ENCODE measurements around the gene SLC26A4.

The SLC26A4 gene

DNA sequence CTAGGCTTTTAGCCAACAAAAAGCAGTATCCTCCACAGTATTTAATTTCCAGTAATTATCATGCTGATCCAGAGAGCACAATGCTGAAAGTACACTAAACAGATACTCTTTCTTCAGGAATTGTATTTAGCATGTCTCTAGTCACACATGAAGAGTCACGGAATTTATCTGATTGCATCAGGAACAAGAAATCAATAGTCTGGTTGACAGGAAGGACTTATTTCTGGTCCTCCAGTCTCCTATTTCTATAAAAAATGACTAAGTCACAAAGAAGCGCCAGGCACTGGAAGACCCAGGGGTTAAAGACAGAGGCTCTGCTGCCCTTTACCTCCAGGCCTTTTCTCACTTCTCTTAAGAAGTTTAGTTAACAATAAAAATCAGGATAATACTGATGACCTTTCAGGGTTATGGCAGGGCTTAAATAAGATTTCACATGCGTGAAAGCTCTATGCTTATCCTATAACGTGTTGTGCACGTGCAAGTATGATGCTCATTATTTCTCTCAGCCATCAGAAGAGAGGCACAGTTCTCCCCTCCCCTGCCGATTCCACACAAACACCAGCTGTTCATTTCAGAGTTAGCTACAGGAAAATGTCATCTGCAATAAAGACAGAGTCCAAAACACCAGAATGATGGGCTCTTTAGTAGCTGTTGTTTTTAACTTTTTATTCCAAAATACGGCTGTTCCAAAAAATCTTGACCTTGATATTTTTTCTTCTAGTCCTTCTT lies 36.9 kb downstream of the SLC26A4 start:
- no peak for DNase-seq (ENCODE audit: low read depth)

DNA sequence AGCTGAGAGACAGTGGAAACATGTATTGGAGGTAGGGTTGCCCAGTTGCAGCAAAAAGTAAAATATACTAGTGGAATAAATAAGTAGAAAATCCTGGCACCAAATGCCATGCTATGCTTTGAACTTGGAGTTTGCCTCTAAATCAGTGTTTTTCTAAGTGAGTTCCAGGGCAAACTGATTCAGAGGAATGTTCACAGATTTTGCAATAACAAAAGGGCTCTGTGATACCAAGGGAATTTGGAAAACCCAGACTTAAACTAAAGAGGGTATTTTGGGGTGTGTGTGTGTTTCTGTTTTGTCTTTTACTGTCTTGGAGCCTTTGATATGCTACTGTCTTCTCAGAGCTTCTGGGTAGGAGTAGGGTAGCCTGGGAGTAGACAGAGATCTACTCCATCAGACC lies 39.9 kb downstream of the SLC26A4 start:
- no peak for DNase-seq (ENCODE audit: low read depth)

DNA sequence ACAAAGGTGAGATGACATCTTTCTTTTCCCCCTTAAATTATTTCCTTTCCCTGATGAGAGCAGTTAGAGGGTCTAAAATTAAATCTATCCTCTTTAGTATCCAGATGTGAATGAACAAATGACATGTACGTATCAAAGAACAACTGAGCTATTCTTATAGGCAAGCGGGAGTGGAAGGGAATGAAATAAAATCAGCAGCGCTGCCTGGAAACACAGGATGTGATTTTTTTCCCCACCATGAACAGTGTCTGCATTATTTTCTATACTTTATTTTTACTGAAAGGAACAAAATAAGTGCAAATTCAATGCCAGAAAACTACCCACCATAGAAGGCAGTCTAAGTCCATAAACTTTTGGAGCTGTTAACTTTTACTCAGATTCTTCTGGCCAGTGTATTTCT lies 40.6 kb downstream of the SLC26A4 start:
- DNase-seq (ENCODE audit: low read depth) = no peak

DNA sequence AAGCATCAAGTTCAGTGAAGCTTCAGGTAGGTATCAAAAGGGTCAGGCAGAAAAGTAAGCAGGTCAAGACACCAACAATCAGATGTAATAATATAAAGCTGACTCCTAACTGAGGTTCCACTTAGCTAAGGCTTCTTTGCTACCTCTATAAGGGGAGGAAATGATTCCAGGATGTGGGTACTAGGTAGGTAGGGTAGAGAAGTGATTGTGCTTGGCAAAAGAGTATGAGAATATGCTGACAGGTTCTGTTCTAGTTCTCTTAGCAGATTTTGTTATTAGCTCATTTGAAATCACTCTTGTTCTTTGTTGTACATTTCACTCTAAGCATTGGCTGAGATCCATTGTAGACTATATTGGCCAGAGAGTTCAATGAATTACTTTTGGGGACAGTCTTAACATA lies 42.6 kb downstream of the SLC26A4 start:
- no peak for DNase-seq (ENCODE audit: low read depth)

DNA sequence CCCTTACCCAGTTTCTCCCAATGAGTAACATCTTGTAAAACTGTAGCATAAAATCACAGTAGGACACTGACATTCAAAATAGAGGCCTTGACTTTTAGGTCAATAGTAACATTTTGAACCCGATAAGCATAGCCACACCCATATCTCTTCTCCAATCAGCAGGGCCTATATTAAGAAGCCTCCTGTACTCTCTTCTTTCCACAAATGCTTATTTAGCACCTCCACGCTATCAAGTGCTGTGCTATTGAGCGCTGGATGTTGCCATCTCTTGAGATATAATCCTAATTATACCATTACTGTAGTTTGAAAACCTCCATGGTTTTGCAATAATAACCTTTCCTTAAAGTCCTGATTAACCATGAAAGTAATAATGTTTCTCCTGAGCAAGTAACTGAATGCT lies 43.2 kb downstream of the SLC26A4 start:
- DNase-seq (ENCODE audit: low read depth) = no peak

DNA sequence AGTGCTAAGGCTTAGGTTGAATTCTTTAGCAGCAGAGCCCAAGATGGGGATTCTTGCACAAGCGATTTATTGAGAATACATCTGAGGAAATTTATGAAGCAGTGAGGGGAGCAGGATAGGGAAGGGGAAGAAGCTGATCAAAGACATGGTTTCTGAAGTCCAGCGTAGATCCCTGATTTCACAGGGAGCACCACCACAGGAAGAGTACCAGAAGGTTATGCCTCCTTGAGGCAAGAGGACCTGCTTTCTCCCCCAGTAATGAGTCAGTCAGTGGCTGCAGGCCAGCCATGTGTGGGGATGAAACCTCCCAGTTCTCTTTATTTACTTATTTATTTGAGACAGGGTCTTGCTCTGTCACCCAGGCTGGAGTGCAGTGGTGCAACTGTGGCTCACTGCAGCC lies 48.3 kb downstream of the SLC26A4 start:
- DNase-seq (ENCODE audit: low read depth) = no peak

DNA sequence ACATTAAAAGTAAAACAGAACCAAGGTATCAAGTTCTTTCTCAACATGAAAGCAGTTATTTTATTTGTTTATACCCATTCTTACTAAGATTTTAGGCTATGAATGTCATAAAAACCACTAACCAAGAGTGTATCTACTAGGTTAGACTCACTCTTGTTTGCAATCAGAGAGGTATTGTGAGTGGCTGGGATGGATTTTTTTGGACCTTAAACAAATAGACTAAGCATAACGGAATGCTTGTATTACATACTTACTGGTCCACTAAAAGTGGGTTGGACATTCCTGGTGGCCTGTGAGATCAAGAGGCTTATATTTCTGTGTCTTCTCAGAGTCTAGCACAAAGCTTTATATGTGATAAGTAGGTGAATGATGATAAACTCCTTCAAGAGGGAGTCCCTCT lies 50.7 kb downstream of the SLC26A4 start:
- DNase-seq (ENCODE audit: low read depth) = no peak

DNA sequence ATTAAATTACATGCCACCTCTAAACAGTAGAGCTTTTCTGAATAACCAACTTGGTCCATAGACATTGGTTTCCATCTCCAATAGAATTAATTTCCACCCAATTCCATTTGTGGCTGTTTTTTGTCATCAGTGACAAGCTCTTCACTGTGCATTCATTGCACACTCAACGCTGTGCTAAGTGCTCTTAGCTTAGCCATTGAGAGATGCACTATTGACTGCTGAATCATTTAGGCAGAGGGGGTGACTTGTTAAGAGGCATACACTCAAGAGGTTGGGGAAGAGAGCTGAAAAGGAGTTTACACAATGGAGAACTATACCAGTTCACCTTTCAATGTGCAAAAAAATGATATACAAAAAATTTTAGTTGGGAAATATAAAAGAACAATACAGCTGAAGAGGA lies 51.4 kb downstream of the SLC26A4 start:
- no peak for DNase-seq (ENCODE audit: low read depth)

DNA sequence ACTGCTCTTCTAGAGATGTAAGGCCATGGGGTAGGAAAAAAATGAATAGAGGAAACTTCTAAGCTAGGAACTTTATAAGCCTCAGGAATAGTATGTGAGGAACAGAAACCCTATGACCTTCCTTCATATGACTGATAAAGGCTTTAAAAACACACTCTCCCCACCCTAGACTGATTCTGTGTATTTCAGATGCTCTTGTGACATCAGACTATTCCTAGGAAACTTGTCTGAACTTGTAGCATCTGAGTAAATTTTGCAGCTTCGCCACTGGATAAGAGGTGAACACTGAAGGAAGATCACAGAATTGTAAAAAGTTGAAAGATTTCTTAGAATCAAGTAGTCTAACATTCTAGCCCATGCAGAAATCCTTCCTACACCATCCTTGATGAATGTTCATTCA lies 52.3 kb downstream of the SLC26A4 start:
- no peak for DNase-seq (ENCODE audit: low read depth)

DNA sequence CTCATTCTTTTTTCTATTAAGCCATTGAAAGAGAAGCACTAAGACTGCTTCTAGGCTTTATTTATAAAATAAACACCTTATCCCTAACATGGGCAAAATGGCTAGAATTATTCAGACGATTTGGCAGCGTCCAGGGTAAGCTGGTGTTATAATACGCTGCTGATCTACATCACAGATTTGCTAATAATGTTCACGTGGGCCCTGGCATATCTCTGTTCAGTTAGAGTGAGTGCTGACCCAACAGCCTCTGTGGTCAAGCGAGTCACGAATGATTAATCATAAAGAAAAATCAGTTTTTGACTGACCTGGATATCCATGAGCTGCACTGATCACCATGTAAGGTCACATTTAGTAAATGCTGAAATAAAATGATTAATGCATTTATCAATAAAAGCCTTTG lies 54.9 kb downstream of the SLC26A4 start:
- DNase-seq (ENCODE audit: low read depth) = no peak

DNA sequence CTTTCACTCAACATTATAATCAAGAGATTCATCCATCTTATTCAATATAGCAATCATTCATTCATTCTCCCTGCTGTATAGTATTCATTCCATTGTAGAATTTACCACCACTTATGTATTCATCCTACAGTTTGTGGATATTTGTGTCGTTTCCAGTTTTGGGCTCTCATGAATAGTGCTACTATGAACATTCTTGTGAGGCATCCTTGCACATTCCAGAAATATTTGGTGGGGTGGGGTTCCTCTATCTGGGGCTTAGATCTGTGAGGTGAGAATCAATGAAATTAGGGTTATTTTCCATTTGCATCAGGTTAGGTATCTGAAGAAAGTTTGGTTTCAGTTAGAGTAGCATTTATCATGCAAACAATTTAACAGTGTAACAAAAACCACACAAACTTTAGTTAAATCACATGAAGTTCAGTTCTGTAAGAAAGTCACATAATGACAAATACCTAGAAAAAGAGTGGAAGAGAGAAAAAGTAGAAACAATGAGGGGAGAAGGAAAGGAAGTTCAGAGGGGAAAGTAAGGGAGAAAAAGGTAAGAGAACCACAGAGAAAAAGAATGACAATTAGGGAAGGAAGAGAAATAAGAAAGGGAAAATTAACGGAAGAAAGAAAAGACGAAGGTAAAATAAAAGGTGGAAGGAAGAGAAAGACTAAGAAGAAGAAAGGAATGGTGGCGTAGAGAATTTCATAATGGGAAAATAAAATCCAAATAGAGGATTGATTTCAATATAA lies 58.0 kb downstream of the SLC26A4 start:
- DNase-seq (ENCODE audit: low read depth) = no peak

DNA sequence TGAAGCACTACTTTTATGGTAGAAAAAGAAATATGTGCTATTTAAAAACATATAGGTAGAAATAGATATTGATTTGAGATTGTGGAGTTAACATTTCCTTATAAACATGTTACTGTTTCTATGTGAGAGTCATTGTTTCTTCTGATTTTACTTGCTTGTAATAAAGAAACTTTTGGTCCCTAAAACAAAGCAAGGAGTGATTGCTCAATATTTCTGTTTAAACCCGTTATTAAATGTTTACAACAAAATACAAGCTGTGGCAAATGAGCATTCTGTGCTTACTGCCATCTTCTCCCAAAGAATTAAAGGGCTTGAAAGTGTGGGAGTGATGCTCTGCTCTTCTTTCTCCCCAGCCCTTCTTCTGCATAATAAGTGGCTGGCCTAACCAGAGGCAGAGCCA lies 60.7 kb downstream of the SLC26A4 start:
- DNase-seq (ENCODE audit: low read depth) = no peak

DNA sequence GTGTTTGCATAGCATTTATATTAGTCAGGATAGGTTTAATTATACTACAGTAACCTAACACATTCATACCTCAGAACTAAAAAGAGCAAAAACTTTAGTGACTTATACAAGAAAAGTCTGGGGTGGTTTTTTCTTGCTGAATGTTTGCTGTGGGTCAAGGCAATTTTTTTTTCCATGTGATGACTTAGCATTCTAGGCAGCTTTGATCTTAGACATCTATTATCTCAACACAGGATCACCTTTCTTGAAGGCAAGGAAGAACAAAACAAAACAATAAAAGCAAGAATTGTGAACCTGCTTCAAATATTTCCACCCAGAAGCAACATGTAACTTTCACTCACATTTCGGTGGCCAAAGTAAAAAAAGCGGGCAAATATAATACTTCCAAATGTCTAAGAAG lies 62.6 kb downstream of the SLC26A4 start:
- no peak for DNase-seq (ENCODE audit: low read depth)

DNA sequence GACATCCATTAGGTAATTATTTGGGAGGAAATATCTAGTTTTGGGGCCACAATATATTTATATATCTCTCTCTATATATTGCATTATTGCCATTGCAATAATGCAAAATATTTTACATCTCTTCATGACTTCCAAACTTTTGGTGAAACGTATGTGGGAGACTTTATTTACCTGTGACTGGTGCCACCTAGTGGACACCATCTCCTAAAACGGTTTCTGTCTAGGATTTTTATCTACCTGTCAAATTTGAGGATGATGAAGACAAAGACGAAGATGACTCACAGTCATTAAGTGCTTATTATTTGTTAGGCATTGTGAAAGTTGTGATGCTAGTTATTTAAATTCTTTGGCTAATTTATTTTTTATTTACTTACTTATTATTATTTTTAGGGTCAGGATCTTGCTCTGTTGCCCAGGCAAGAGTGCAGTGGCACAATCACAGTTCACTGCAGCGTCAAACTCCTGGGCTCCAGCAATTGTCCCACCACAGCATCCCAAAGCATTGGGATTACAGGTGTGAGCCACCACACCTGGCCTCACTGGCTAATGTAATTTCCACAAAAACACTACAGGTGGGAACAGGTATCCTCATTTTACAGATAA lies 64.6 kb downstream of the SLC26A4 start:
- DNase-seq (ENCODE audit: low read depth) = peak; percentile 24

DNA sequence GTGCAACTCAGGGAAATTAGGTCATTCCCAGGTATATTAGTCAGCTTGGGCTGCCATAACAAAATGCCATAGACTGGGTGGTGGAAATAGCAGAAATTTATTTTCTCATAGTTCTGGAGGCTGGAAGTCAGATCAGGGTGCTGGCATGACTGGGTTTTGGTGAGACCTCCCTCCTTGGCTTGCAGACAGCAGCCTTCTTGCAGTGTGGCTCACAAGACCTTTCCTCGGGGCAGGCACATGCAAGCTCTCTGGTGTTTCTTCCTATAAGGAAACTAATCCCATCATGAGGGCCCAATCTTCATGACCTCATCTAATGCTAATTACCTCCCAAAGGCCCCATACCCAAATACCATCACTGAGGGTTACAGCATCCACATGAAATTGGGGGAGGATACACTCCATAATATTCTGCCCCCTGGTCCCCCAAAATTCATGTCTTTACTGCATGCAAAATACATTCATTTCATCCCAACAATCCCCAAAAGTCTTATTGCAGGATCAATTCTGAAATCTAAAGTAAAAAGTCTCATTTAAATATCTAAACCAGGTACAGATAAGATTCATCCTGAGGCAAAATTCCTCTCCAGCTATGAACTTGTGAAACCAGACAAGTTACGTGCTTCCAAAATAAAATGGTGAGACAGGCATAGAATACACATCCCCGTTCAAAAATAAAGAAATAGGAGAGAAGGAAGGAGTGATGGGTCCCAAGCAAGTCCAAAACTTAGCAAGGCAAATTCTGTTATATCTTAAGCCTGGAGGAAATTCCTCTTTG lies 65.9 kb downstream of the SLC26A4 start:
- DNase-seq (ENCODE audit: low read depth) = no peak

DNA sequence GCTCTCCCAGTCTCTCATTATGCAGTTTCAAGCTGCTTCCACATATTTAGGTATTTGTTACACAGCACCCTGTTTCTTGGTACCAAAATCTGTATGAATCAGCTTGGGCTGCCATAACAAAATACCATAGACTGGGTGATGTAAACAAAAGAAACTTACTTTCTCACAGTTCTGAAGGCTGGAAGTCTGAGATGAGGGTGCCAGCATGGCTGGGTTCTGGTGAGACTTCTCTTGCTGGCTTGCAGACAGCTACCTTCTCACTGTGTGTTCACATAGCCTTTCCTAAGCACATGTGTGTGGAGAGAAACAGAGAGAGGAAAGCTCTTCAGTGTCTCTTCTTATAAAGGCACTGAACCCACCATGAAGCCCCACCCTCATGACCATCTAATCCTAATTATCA lies 67.6 kb downstream of the SLC26A4 start:
- no peak for DNase-seq (ENCODE audit: low read depth)

DNA sequence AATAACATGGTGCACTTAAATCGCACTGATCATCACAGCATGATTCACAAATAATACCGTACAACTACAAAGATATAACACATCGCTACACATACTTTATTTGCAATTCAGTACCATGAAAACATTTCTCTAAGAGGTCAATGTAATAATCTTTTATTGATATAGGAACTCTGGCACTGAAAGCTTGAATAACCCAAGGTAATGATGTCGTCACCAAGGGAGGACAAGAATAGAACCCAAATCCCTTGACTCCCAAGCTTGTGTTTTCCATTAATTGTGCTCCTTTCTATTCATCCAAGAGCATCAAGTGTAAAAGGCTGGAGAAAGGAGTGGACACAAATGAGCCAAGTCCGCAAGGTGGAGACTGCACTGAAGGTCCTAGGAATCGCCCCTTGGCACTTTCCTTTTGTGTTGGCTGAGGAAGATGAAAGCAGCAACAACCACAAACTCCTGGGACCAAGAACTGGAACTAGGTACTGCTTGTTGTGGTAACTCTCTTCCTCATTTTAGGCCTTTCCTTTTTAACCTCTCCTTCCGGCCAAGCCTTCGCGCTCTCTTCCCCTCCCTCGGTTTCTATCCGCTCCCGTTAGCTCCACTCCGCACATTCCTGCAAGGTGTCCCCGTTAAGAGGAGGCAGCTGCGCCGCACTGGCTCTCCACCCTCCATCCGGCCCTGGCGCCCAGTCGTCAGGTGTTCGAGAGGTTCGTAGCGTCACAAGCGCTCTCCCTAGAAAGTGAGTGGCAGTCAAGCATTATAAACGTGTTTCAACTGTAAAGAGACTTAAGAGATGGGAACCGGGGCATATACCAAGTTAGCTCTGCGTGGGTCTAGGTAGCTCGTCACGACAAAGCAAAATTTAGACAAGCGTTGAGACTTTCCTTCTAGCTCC lies 82.3 kb downstream of the SLC26A4 start:
- DNase-seq (ENCODE audit: low read depth) = no peak

DNA sequence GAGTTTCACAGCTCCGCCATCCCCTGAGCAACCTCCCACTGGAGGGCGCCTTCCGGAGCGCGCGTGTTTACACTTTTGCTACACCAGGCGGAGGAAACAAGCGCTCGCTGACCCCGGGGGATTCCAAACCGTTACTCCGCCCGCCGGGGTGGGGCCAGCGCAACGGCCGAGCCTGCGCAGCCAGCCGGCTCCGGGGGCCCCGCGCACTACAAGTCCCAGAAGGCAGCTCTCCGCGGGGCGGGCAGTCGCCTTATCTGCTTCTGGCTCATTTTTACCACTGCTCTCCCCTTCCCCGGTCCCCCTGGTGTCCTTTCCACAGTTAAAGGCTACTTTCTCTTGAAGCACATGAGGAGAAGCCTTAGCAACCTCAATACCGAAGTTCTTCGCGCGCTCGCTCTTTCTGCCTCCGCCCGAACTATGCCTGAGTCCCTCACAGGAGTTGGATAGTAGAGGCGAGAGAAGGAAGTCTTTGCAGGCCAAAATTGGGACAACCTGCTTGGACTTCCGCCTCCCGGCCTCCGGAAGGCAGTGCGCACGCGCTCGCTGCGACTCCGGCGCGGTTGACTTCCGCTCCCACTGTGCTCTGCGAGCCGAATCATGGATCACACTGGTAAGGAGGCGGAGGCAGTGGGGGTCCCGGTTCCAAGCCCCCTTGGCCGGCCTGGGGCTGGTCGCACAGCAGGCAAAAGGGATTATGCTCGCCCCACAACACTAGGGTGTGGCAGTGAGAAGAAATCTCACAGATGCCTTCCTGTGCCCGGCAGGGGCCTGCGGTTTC lies 83.1 kb downstream of the SLC26A4 start, which contains the start of gene CBLL1:
TSS of gene CBLL1 (plus strand) at position 576 of the 778 bp plus-strand sequence. CDS start at position 598, 22 bp downstream.
- peak; percentile 95 for DNase-seq (ENCODE audit: low read depth)

DNA sequence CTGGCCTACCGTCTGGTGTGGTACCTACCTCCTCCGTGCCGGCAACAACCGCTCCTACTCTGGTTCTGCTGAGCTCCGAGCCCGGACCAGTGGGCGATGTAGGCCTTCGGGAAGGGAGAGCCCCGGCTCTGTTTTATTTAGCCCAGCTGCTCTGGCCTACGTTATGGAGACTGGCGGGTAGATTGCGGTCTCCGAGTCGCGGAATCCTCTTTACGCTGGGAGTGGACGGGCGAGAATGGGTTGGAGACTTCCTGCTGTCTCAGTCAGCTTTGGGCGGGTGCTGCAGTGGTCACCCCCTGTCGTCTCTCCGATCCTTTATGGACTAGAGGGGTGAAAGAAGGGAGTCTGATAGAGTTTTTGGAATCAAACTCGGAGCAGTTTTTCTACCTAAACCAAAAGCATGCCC lies 83.7 kb downstream of the SLC26A4 start:
- DNase-seq (ENCODE audit: low read depth) = no peak

DNA sequence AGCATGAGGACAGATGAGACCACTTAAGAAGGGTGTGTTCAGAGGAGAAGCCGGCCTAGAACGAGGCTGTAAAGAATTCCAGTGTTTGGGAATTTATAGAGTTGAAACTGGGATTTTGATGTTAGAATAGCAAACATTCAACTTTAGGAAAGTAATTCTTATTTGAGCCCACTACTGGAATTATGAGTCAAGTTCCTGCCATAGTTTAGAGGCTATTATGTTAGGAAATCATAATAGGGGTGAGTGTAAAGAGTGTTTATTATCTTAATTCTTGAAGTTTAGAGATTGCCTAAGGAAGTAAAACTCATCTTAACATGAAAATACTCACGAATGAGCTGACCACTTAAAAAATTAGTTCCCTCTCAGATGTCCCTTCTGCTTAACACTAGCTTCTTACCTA lies 85.4 kb downstream of the SLC26A4 start:
- DNase-seq (ENCODE audit: low read depth) = no peak

DNA sequence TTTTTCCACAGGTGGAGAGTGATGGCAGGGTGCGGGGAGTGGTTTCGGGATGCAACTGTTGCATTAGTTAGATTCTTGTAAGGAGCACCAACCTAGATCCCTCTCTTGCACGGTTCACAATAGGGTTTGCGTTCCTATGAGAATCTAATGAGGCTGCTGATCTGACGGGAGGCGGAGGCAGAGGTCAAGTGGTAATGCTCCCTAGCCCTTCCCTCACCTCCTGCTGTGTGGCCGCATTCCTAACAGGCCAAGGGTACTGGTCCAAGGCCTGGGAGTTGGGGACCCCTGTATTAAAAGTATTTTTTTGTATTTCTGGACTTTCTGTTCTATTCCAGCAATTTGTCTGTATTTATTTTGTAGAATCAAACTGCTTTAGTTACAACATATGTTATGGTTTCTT lies 90.5 kb downstream of the SLC26A4 start:
- no peak for DNase-seq (ENCODE audit: low read depth)
